Cardiac fibroblast (primary cell): ENCODE measurements around the gene VPS50.

Experiments used
- DNase-seq, 2 donors: peaks; one replicate each; pipeline versions ENCODE4 v3.0.0 to v3.0.0-alpha.2; 2010; ENCODE audit warnings: low read depth in 2 of 2
- H3K4me3 ChIP-seq, 2 donors: replicated peaks in 1 of 2; 1 replicate in 1 of 2; 2 replicates in 1 of 2; pipeline ENCODE4 v1.5.1; 2011; ENCODE audit warnings: low read depth in 2 of 2, low read length in 2 of 2, mild to moderate bottlenecking in 2 of 2, moderate library complexity in 1 of 2
- CTCF ChIP-seq: IDR thresholded peaks from one replicate; pipeline ENCODE4 v1.5.1; 2011; ENCODE audit warnings: low read depth, mild to moderate bottlenecking, low read length, inconsistent platforms

Gene VPS50

GRCh38 chr7:93218997-93219827, 13.0 kb upstream of the VPS50 start:
- TF ChIP-seq CTCF = no peak
- no peak overlapping the region for H3K4me3 ChIP-seq
- no peak for DNase-seq

GRCh38 chr7:93219868-93220267, 12.3 kb upstream of the VPS50 start:
- no peak for TF ChIP-seq CTCF
- no peak overlapping the region for H3K4me3 ChIP-seq
- no peak for DNase-seq

GRCh38 chr7:93226310-93226709, 5.9 kb upstream of the VPS50 start, which contains the start of gene HEPACAM2:
Gene HEPACAM2, minus strand, starts transcription at chr7:93226469.
- no peak for DNase-seq
- no peak within 1 kb of the TSS for H3K4me3 ChIP-seq
- TF ChIP-seq CTCF = no peak

- no peak overlapping the region for H3K4me3 ChIP-seq
- DNase-seq = peak; percentile 79 to 80
- peak; percentile 58 for TF ChIP-seq CTCF
Measured at GRCh38 chr7:93228302-93228701, 3.9 kb upstream of the VPS50 start.

- no peak for TF ChIP-seq CTCF
- DNase-seq = no peak
- peak overlapping the region; percentile 77 to 91 for H3K4me3 ChIP-seq
Measured at GRCh38 chr7:93231259-93231658, 907 bp upstream of the VPS50 start.

GRCh38 chr7:93232673-93233018, 480 bp downstream of the VPS50 start:
- TF ChIP-seq CTCF = no peak
- H3K4me3 ChIP-seq = peak overlapping the region; percentile 77 to 91
- peak in 1 of 2 donors; percentile 4 for DNase-seq

- DNase-seq = no peak
- no peak for TF ChIP-seq CTCF
- H3K4me3 ChIP-seq = no peak overlapping the region
Measured at GRCh38 chr7:93235541-93235940, 3.4 kb downstream of the VPS50 start.
